Measurements from ENCODE around the gene USP32. TPM values are rescaled to one million over a fixed set of nuclear protein-coding genes. Genes with fewer than 3 reads are reported as not detected.

Gene USP32
- total and polyA plus RNA-seq, 12 donors = 22.0 to 99.3 (median 54.4) TPM

DNA sequence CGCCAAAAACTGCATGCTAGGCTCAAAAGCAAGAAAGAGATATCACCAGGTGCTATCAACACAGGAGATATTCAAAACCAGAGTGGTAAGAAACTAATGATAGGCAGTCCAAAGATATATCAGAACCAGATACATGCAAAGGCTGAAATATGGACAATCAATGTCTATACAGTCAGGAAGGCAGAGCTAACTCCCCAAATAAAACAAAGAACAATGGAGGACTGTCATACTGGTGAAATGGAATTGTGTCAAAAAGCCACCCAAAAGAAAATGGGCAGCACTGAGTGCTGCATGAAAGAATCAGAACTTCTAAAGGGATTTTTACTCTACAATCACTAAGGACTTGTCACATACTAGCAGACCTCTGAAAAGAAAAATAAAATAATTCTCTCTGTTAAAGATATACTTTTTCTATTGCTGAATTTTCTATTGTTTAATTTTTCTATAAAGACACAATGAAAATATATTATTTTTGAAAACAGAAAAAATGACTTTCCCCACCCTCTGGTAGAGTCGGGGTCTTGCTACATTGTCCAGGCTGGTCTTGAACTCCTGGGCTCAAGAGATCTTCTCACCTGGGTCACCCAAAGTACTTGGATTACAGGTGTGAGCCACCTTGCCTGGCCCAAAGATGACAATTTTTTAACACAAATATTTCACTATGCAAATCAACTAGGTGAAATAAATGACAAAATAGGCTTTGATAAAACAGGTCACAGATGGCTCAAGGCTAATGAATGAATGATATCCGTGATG, 98.2 kb downstream of the USP32 start:
- Histone ChIP-seq H3K4me3 (no peak overlapping the region), H3K9me3 (replicated peaks in 1 of 3) (no peaks in the 10 kb centered on the region), H3K27me3 (no peaks in the 10 kb centered on the region), H3K27ac (no peak overlapping the region), H3K4me1 (replicated peaks in 1 of 2) (peaks cover 0 to 6% of the 10 kb centered on the region in 2 donors), H3K36me3 (replicated peaks in 1 of 2) (no peaks in the 10 kb centered on the region)
- intact Hi-C loops (cut with DNase I) = no loop called here
- TF ChIP-seq POLR2A (IDR thresholded peaks at IDR 0.05) (no peak), CTCF (IDR thresholded peaks at IDR 0.05) (no peak)
- DNase-seq = no peak
- WGBS, 4 donors = 92 to 99% (median 94%) methylated on average over 3 of the region's 3 CpGs

GRCh38 chr17:60292697-60293096, 99.2 kb downstream of the USP32 start:
- TF ChIP-seq CTCF (IDR thresholded peaks at IDR 0.05) (no peak), POLR2A (IDR thresholded peaks at IDR 0.05) (no peak)
- H3K36me3 ChIP-seq (replicated peaks in 1 of 2) = no peaks in the 10 kb centered on the region
- H3K4me3 ChIP-seq = no peak overlapping the region
- H3K9me3 ChIP-seq (replicated peaks in 1 of 3) = no peaks in the 10 kb centered on the region
- peaks cover 0 to 3% of the 10 kb centered on the region in 2 donors for H3K4me1 ChIP-seq (replicated peaks in 1 of 2)
- no peak overlapping the region for H3K27ac ChIP-seq
- DNase-seq = no peak
- intact Hi-C loops (cut with DNase I) = no loop called here
- no peaks in the 10 kb centered on the region for H3K27me3 ChIP-seq
- WGBS, 4 donors = 95 to 100% (median 97%) methylated on average over 1 of the region's 1 CpG

DNA sequence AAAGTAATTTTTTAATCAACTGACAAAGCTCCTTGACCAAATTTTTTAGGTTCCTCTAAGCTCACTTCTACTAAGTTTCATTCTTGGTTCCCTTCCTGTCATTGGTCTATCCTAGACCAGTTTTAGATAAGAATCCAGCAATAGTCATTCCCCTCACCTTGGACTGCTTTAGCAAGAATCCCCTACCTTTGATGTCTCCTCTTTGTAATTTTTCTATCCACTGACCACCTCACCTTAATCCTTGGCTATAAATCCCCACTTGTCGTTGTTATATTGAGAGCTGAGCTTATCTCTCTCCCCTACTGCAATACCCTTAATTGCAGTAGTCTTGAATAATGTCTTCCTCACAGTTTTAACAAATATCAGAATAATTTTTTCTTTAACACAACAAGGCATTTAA, 107.2 kb downstream of the USP32 start:
- intact Hi-C loops (cut with DNase I) = no loop called here
- no peaks in the 10 kb centered on the region for H3K27me3 ChIP-seq
- H3K4me1 ChIP-seq (replicated peaks in 1 of 2) = no peaks in the 10 kb centered on the region
- H3K27ac ChIP-seq = no peak overlapping the region
- 52 to 65% (median 62%) methylated on average over 1 of the region's 1 CpG for WGBS, 4 donors
- no peak overlapping the region for H3K4me3 ChIP-seq
- no peak for DNase-seq
- no peaks in the 10 kb centered on the region for H3K9me3 ChIP-seq (replicated peaks in 1 of 3)
- TF ChIP-seq CTCF (IDR thresholded peaks at IDR 0.05) (no peak), POLR2A (IDR thresholded peaks at IDR 0.05) (no peak)
- H3K36me3 ChIP-seq (replicated peaks in 1 of 2) = no peaks in the 10 kb centered on the region

GRCh38 chr17:60283816-60284215, 108.1 kb downstream of the USP32 start:
- WGBS, 4 donors = 91 to 96% (median 94%) methylated on average over 3 of the region's 3 CpGs
- no peaks in the 10 kb centered on the region for H3K4me1 ChIP-seq (replicated peaks in 1 of 2)
- TF ChIP-seq CTCF (IDR thresholded peaks at IDR 0.05) (no peak), POLR2A (IDR thresholded peaks at IDR 0.05) (no peak)
- H3K27ac ChIP-seq = no peak overlapping the region
- no peaks in the 10 kb centered on the region for H3K36me3 ChIP-seq (replicated peaks in 1 of 2)
- no peak overlapping the region for H3K4me3 ChIP-seq
- no peak for DNase-seq
- no peaks in the 10 kb centered on the region for H3K9me3 ChIP-seq (replicated peaks in 1 of 3)
- intact Hi-C loops (cut with DNase I) = no loop called here
- H3K27me3 ChIP-seq = no peaks in the 10 kb centered on the region
